ENCODE data around the gene ADAMTS8.

ADAMTS8 gene

DNA sequence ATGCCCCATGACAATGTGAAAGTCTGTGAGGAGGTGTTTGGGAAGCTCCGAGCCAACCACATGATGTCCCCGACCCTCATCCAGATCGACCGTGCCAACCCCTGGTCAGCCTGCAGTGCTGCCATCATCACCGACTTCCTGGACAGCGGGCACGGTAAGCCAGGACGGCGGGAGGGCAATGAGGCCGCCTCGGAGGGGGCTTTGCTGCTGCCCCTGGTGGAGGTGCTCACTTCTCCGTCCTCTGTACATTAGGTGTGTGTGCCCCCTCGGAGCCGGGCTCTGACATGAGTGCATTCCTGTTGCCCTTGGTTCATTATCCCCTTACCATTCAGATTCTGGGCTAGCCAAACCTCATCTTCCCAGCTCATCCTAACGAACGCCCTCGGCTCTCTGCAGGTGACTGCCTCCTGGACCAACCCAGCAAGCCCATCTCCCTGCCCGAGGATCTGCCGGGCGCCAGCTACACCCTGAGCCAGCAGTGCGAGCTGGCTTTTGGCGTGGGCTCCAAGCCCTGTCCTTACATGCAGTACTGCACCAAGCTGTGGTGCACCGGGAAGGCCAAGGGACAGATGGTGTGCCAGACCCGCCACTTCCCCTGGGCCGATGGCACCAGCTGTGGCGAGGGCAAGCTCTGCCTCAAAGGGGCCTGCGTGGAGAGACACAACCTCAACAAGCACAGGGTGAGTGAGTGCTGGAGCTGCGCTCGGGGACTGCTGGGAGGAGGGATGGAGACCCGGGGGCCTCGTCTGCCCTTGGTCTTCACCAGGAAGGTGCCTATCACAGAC lies 33.9 kb upstream of the ADAMTS8 start:
- DNase-seq (ENCODE audit: low read depth): no peak

DNA sequence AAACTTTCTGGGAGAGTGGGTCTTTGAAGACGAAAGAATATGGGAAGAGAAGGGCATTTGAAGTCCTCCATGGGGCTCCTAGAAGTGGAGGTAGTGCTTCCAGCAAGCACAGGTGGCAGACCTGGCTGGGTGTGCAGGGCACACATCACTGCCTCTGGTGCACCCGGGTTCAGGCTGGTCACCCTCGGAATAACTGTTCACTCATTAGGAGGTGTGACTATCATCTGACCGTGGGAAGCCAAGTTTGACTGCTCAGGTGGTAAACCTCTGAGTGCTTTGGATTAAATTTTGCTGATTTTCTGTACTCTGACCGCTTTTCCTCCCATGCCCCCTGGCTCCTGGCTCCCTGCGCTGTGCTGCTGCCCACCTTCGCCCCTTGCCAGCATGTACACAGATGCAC lies 31.1 kb upstream of the ADAMTS8 start:
- no peak for DNase-seq (ENCODE audit: low read depth)

DNA sequence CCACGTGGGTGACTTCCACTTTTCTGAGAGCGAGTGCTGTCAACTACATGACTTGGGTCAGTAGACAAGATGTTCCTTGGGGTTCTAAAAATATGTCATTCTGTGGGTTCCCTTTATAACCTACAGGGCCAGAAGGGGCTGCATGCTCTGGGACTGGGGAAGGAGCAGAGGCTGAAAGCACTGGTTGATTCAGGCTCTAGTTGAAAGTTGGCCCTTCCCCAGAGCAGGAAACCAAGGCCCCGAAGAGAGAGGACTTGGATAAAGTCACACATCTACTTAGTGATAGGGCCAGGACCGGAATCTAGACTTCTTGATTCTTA lies 30.0 kb upstream of the ADAMTS8 start:
- DNase-seq (ENCODE audit: low read depth): no peak

DNA sequence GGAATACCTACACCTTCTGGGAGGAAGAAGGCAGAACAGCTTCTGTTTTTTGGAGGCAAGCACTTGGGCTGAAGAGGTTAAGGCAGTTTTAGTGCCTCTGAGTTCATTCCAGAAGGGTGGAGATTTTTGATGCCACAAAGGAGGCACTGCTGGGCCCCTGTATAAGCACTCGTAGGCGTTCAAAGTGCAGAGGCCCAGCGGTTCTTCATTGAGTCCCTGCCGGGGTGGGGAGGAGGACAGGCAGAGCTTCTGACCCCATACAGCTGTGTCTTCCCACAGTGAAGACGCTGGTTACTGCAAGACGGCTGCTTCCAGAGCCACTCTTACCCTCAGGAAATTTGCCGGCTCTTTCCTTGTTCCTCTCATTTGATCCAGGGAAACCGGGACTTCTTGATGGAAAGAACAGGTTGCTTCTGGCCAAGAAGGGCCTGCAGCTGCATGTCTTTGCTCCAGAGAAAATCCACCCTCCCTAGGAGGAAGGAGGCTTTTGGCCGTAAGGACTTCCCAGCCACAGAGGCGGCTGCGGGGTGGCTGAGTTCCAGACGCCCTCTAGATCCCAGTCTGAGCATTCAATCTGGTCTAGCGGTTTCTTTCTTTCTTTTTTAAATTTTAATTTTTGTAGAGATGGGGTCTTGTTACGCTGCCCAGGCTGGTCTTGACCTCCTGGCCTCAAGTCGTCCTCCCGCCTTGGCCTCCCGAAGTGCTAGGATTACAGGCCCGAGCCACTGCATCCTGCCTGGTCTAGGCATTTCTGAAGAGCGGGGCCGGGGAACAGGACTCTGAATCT lies 29.4 kb upstream of the ADAMTS8 start:
- DNase-seq (ENCODE audit: low read depth): no peak

DNA sequence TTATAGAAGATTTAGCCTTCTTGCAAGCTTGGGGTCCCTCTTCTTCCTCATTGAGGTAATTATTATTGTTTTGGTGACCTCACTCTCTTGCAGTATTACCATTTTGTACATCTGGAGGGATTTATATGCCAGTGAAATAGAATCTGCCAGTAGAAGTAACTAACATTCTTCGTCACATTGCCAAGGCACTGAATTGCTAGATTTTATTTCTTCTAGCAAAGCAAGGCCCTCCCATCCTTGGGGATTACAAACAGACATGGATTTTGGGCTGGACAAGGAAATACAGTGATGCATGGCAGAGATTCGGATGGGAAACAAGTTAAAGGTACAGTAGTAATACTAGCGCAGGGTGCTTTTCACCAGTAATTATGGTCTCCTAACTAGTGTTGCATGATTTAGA lies 27.9 kb upstream of the ADAMTS8 start:
- no peak for DNase-seq (ENCODE audit: low read depth)

DNA sequence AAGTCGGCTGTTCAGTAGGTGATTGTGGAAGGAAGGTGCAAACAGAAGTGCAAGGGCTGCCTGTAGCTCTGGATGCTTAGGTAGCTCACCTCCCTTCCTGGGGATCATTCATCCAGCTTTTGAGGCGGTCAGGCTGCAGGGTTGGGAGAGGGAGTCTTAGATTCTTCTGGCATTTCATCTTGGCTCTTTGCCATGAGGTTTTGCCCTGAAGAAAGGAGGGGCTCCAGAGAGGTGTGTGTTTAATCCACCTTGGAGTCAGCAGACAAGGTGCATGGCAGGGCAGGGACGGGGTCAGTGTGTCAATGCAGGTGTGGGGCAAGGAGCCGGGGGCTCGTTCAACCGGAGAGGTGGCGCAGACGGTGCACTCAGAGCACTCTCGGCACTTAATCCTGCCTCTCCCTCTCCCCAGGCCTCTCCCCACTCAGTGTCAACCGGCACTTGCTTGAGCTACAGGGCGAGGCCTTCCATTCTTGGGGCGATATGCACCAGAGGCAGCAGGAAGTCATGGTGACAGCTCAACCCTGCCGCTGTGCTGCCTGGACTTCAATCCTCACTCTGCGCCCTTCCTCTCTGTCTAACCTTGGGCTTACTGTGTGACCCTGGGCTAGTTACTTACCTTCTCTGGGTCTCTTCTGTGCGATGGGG lies 27.2 kb upstream of the ADAMTS8 start:
- no peak for DNase-seq (ENCODE audit: low read depth)

DNA sequence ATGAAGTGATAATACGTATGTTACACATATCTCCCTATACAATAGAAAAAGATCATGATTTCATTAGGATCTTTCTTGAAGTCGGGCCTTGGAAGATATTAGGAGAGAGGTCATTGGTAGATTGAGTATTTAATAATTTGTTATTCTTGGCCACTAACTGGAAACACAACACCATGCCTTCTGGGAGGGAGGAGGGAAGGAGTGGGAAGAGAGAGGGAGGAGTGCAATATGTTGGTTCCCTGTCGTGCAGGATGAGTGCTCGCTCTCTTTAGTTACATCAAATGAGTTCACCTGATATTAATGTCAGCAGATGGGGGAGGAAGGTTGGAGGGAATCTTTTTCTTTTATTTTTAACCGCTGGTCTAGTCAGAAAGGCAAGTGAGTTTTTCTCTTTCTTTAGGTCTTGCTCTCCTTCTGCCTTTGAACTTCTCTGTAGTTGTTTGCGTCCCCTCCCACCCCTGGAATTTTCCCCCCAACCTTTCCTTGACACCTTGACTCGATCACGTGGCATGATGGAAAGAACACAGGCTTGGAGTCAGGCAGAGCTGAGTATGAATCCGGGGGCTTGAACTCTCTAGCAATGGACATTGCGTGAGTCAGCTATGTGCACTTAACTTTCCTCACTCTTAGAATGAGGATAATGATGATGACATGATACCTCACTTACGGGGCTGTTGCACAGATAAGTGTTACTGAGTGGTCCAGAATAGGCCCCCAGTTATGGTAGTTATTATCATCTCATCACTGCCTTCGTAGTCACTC lies 26.3 kb upstream of the ADAMTS8 start:
- DNase-seq (ENCODE audit: low read depth): no peak

DNA sequence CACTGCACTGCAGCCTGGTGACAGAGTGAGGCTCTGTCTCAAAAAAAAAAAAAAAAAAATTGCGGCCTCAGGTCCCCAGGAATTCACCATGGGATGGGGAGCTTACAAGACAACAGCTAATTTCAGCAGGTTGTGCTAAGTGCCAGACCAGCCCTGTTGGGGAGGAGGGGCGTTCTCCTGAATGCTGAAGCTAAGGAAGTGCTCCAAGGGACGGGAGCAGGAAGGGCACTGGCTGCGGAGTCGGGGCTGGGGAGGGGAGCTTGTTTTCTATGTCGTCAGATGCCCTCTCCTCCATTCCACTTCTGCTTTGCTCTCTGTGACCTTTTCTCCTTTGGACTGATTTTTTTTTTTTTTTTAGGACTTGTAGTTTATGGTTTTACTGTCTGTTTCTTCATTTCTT lies 24.5 kb upstream of the ADAMTS8 start:
- DNase-seq (ENCODE audit: low read depth): no peak

DNA sequence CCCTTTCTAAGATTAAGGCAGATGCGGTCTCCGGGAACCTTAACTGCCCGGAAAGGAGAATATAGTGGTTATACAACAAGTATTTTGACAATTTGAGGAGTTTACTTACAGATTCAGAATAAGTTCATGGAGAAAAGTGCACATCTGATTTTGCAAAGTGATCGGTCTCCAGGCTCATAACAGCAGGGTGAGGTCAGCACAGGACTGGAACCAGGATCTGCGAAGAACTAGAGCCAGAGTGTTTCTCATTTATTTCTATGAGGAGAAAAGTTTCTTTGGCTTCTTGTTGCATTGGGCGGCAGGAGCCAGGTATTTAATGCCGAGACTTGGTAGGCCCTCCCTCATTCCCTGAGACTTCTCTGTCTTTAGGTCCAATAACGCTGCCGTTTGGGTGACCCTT lies 23.8 kb upstream of the ADAMTS8 start:
- no peak for DNase-seq (ENCODE audit: low read depth)

DNA sequence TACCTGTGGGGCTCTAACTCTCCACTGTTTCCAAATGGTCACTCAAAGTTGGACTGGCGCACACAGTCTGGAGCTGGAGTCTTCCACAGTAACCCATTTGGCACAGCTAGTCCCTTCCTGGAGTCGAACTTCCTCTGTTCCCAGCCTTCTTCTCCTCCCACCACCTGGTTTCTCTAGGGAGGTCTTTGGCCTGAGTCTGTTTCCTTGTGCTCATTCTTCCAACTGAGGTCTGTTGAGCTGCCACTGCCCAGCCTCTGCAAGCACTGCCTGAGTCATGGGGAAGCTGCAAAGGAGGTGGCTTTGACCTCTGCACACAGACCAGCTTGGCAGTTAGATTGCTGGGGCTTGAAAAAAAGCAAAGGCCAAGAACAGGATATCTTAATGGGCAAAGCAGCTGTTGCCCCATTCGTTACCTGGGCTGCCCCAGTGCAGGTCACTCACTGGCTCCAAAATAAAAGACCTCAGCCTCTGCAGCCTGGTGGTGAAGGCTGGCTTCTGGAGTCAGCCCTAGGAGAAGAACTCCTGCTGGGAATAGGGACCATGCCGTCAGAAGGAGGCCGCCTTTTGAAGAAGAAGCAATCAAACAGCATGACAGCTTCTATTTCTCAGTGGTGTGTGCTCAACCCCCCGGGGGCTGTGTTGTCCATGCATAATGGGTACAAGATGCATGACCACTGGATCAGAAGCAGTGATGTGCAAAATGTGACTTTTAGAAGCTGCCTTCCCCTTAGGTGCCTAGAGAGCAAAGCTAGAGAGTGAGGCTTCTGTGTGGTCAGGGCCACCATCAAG lies 23.0 kb upstream of the ADAMTS8 start:
- DNase-seq (ENCODE audit: low read depth): no peak

DNA sequence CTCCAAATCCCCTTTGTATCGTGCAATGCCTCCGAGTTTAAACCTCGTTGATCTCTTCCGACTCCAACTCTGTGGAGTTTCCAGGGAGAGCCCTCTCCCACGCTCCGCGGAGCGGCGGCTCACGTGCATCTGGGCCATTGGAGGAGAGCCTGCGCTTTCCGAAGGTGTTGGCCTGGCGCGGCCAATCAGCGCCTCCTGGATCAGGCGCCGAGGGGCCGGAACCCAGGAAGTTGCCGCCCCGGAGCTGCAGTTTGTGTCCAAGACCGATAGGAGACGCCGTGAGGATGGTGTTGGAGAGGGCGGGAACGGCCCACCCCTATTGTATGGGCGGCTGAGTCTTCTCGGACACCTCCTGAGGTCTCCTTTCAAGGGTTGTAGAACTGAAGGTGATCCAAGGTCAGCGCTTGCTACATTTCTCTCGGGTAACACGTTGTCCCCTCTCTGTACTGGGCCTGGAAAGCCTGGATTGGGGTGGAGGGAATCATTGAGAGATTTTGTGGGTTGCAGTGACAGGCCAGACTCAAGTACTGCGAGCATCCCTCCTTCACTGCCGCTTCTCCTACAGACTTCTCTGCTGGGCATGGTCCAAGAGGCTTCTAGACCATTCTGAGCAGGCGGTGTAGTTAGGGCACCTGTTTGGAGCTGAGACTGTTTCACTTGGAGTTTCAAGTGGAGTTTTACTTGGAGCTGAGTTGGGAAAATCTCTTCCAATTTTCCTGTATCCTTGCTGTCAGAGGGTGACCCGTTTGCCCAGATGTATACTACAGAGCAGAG lies 21.8 kb upstream of the ADAMTS8 start:
- DNase-seq (ENCODE audit: low read depth): no peak

DNA sequence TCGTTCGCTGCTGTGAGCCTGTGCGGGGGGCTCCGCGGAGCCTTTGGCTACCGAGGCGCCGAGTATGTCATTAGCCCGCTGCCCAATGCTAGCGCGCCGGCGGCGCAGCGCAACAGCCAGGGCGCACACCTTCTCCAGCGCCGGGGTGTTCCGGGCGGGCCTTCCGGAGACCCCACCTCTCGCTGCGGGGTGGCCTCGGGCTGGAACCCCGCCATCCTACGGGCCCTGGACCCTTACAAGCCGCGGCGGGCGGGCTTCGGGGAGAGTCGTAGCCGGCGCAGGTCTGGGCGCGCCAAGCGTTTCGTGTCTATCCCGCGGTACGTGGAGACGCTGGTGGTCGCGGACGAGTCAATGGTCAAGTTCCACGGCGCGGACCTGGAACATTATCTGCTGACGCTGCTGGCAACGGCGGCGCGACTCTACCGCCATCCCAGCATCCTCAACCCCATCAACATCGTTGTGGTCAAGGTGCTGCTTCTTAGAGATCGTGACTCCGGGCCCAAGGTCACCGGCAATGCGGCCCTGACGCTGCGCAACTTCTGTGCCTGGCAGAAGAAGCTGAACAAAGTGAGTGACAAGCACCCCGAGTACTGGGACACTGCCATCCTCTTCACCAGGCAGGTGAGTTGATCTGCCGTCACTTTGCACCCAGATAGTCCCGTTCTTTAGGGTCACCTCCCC lies 21.0 kb upstream of the ADAMTS8 start:
- DNase-seq (ENCODE audit: low read depth): no peak

DNA sequence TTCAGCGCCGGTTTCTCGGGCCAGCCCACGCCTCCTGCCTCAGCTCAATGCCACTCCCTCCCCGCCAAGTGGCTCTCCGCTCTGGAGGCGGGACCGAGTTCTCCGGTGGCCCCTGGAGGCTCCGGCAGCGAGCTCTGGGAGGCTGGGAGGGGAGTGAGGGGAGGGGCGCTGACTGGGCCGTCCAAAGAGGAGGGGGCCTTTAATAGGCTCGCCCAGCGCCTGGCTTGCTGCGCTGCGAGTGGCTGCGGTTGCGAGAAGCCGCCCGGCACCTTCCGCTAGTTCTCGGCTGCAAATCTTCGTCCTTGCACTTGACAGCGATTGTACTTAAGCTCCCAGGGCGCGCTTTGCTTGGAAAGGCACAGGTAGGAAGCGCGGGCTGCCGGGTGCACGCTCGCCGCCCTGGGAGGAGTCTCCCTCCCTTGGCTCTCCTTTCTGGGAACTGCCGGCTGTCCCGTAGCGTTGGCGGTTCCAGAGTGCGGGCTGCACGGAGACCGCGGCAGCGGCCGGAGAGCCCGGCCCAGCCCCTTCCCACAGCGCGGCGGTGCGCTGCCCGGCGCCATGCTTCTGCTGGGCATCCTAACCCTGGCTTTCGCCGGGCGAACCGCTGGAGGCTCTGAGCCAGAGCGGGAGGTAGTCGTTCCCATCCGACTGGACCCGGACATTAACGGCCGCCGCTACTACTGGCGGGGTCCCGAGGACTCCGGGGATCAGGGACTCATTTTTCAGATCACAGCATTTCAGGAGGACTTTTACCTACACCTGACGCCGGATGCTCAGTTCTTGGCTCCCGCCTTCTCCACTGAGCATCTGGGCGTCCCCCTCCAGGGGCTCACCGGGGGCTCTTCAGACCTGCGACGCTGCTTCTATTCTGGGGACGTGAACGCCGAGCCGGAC lies 20.3 kb upstream of the ADAMTS8 start, which contains the start of gene ADAMTS15:
Gene ADAMTS15, plus strand, starts transcription at position 230 of the 894 bp plus-strand sequence. Its CDS starts 329 bp downstream, at position 559.
- no peak for DNase-seq (ENCODE audit: low read depth)

DNA sequence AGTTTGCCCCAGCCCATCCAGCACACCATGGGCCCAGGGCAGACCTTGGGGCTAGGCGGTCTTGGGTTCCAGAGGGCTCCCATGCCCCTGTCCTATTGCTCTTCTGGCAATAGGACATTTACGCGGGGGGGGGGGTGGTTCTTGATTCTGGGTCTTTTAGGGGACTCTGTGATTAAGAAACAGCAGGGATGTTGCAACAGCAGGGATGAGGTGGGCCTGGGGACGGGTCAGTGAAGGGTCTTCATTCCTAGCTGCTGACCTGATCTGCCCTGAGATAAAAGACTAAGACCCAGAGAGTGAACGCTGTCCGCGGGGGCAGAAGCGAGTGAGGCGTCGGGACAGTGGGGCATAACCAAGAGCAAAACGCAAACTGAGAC lies 19.6 kb upstream of the ADAMTS8 start:
- DNase-seq (ENCODE audit: low read depth): no peak

DNA sequence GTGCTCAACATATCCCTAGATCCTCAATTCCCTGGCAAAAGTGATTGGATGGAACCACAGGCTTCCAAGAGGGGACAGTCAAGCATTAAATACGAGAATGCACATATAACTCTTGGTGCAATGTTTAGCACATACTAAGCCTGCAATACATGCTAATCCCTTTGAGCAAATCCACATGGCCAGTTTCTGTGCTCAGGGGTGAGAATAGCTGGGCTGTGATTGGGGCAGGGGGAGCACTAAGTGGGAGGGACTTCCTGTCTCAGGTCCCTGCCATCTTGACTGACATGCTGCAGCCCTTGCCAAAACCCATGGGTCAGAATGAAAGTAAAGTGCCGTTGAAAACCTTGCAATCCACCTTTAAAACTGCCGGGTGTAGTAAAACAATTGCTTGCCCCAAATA lies 17.4 kb upstream of the ADAMTS8 start:
- DNase-seq (ENCODE audit: low read depth): no peak

DNA sequence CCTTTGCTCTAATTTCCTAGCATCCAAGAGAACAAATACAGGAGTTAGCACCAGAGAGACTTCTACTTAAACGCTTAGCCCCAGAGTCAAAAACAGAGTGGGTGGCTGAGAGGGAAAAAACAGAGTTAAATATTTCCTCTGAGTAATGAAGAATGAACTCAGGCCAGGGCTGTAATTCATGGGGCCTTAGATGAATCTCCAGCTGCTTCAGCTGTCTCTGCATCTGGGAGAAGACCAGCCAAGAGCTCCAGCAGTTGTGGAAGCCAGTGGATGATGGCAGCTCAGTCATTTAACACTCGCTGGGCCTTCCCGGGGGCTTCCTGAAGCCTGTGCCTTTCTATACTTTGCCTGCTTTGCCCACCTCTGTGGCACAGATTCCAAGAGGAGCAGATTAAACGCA lies 14.3 kb upstream of the ADAMTS8 start:
- no peak for DNase-seq (ENCODE audit: low read depth)

DNA sequence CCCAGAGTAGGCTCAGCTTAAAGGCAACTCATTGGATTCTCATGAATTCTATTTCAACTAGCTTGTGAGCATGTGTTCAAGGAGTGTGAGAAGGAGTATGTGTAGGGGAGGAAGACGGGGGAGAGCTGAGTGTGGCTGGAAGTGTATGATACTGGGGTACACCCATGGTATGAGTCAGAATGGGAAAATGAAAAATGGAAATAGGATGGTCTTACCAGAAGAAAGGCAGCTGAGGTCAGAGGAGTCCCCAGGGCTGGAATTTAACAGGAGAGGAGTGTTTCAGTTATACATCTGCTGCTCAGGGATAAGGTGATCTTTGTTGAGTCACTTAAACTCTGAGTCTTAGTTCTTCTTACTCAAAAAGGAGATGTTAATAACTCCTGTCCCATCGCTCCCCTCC lies 13.3 kb upstream of the ADAMTS8 start:
- DNase-seq (ENCODE audit: low read depth): no peak

DNA sequence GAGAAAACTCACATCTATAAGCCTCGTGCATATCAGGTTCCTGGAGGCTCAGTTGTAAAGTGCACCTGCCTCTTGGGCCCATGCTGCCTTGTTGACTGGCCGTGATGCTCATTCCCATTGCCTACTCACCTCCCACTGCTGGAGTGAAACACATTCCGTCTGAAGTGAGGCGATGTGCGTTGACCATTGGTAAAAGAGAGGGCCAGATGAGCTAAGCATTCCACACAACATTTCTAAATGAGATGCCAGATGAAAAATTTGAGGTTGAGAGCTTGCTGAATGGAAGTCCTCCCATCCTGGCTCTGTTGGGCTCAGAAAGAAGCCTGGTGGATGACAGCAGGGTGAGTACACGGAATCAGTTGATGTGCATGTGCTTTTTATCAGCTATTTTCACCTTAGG lies 11.5 kb upstream of the ADAMTS8 start:
- no peak for DNase-seq (ENCODE audit: low read depth)

DNA sequence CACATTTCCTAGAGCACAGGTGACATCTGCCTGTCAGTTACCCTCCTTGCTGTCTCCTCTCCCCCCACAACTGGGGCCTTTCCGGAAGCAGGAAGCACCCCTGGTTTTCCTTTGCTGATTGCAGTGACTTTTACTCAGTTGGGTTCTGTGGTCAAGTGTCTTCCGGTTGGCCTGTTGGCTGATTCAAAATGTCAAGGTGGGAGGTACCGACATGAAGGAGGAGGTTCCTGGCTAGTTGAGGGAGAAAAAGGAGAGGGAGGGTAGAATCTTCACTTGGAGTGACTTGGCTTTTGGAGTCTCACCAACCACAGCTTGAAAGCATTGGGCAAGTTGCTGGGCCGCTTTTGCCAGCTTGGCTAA lies 10.7 kb upstream of the ADAMTS8 start:
- DNase-seq (ENCODE audit: low read depth): no peak

Measured in activated T-helper 9 cell treated with anti-CD3 and anti-CD28 coated beads, Interleukin-2, amount 50 U/mL, for 16 hours (primary cell).